Measurements from ENCODE around the gene TTLL11.

GRCh38 chr9:121868626-121869025, 224.5 kb downstream of the TTLL11 start:
- TF ChIP-seq CTCF (conservative IDR thresholded peaks at IDR 0.05) = no peak
- TF ChIP-seq ZFX (IDR thresholded peaks at IDR 0.05) = no peak

All from C4-2B (cell line).